ENCODE measurements around the gene SLMAP.
A peak's percentile ranks its signal among the peaks of the same experiment; 100 is the strongest.

The SLMAP gene

DNA sequence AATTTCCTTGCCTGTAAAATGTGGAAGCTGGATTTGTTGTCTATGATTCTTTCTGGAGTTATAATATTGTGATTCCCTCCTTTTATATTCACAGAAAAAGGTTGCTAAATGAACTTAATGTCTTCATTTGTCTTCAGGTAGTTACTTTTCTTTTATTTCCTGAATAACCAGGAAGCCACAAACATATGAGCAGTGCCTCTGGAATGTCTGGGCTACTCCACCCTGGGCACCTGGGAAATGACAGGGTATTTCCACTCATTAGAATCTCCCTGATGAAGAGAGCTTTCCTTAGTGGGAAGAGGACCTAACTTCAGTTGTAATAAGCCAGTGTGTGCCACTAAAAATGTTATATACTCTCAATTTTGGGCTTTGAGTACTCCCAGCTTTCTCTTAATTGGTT lies 3.8 kb upstream of the SLMAP start:
- no peak for ATAC-seq

DNA sequence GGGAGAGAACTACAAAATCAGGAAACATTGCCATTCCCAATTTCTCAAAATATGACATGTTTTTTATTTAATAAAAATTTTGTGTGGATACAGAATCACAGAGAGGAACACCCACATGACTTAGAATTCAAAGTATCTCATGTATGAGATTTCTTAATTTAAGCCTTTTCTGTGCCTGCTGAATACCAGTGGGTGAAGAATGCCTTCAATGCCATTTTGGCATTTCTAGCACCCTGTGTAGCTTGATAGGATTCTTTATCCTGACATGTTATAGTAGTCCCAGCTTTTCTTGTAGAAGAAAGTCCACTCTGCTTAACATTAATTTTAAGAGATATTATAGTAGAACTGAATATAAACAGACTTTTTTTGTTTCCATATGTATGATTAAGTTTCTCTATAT lies 3.1 kb upstream of the SLMAP start:
- ATAC-seq, result no peak

DNA sequence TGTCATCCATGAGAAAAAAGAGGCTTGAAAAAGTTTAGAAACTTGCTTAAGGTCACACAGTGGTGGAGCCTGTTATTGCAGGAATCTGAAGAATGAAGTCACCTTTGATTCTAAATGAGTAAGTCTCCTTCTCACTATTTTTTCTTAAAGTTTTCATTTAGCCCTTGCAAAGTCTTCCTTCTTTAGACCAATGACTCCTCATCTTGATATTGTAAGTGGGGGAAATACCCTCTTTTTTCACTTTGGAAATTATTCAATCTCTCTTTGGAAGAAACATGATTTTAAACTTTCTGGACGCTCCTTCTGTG lies 787 bp upstream of the SLMAP start:
- ATAC-seq, result peak; percentile 4 to 7

DNA sequence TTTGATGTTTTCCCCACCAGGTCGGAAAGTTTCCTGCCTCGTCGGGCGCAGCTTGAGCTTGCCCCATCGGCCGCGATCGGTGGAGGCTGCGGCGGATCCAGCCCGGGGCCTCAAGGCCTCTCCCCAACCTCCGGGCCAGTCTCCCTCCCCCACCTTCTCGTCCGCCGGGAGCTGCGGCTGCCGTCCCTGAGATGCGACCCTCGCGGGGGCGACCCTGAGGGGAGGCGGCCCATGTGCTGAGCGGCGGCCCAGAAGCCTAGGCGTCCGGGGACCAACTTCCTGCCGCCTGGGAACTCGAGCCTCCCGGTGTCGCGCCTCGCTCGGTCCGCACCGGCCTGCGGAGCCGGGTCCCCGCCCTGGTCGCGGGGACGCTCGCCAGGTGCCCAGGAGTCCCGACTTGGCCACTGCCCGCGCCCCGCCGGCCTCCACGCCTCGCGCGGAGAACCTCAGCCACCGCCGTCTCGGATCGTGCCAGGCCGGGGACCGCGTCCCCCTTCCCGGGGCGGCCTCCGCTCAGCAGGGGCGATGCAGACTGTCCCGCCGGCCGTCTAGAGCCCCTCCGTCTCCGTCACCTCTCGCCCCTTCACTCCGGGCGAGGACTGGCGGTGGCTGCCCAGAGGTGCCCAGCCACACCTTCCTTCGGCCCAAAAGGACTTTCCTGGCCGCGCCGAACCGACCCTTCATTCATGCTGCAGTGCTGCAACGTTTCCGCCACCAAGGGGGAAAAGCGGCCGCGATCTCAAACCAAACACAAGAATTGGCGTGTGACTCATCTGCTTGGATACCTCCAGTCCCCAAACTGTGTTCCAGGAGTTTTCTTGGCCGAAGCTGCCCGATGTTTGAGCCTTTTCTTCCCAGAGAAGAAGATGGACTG lies 656 bp downstream of the SLMAP start:
- ATAC-seq, result peak; percentile 3 to 17

DNA sequence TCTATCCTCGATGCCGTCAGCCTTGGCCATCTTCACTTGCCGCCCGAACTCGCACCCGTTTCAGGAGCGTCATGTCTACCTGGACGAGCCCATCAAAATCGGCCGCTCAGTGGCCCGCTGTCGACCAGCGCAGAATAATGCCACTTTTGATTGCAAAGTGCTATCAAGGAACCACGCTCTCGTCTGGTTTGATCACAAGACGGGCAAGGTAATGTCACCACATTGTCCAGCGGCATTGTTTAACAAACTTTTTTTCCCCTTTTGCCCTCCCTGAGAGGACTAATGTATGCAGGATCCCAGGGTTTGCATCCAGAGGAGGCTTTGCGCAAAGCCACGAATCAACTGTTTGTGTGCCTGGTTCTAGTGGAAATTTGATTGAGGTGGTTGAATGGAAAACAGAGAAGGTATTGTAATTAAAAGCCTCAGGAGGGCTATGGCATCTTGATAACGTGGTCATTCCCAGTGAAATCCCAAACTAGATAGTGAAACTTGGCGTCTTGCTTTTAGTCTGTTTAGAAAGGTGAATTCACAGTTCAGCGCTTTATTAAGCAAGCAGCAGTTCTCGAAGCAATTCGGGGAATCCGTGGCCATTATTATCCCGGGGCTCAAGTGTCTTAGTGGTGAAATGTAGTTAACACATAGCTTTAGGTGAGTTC lies 1.7 kb downstream of the SLMAP start:
- ATAC-seq, result no peak

DNA sequence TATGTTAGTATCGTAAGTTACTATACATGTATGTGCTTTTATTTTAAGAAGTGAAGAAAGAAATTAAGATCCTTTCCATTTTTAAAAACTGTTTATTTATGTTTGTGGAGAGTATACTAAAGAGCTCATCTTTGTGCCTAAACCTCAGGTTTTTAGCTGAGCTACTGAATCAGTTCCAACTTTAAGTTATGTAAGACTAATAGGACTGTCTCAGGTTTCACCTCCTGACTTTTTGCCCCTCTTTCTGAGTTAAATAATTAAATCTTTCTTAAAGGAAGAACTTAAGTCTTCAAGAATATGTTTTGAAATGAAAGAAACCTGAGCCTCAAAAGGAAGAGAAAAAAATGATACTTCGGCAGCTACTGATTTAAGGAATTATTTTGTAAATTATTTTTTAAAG lies 2.6 kb downstream of the SLMAP start:
- ATAC-seq, result no peak

DNA sequence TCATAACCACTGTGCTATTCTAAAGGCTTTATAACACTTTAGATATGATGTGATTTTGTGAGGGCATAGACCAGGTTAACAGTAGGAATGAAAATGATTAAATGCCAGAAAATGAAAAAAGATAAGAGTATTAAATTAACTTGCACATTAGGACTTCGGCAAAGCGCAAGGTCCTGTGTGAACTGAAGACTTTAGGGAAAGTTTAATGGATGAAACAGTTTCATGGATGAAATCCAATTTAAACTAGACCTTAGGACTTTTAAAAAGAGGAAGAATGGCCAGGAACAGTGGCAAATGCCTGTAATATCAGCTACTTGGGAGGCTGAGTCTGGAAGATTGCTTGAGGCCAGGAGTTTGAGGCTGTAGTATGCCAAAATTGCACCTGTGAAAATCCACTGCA lies 8.7 kb downstream of the SLMAP start:
- ATAC-seq, result no peak

DNA sequence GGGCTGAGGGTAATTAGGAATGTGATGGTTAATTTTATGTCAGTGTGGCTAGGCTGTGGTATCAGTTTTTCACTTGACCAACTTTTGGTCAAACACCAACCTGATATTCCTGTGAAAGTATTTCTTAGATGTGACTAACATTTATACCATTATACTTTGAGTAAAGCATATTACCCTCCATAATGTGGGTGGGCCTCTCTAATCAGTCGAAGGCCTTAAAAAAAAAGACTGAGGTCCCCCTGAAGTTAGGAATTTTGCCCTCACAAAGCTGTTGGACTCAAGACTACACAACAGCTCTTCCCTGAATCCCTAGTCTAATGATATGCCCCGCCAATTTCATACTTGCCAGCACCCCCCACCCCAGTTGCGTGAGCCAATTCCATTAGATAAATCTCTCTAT lies 12.5 kb downstream of the SLMAP start:
- ATAC-seq, result no peak

DNA sequence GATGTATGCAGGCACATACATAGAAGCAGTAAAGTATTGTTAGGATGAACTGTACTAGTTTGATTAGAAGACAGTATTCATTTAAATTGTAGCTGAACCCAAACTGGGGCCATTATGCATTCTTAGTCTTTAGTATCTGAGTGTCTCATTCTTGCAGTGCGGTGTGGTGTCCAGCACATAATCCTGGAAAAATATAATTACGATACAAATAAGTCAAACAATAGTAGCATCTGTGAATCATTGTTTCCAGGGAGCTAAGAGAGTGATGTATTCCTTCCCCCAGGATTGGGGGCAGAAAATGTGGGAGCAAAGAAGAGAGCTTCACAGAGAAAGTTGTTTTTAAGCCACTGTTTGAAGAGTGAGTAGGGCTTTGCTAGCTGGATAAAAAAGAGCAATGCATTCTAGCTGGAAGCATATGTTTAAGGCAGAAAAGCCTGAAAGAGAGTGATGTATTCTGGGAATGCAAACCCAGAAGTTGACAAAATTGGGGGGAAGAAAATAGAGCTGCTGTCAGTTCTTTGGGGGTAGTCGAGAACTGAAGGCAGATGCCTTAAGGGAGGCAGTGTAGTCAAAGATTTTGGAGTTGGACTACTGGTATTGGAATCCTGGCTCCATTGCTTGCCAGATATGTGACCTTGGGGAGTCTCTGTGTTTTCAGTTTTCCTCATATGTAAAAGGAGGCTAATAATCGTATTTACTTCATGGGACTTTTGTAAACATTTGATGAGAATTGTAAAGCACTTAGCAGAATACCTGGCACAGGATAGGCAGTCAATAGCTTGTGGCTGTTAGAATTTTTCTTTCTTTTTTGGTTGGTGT lies 14.1 kb downstream of the SLMAP start:
- ATAC-seq, result no peak

DNA sequence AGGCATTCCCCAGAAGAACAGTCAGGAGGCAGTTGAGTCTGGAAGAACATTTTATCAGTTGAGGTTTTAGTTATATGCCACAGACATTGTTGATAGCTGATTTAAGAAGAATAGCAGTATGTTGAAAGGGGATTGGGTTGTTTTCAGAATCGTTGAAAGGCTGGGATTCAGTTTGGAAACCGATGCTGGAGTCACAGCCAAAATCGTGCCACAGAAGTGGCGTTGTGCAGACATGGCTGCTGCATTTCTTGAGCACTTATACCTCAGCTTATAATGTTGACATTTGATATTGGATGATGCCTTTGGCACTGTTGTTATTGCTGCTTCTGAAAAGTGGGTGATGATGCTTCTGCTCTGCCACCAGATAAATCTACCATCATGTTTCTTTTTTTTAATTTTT lies 16.1 kb downstream of the SLMAP start:
- no peak for ATAC-seq

DNA sequence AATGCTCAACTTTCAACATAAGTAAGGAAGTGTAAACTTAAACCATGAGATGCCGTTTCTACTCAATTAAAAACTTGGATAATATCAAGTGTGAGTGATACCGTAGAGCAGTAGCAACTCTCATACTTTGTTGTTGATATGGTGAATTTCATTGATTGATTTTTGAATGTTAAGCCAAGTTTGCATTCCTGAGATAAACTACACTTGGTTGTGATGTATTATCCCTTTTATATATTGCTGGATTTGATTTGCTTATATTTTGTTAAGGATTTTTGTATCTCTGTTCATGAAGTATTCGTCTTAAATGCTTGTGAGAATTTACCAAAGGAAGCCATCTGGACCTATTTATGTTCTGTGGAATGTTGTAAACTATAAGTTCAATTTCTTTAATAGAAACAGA lies 21.7 kb downstream of the SLMAP start:
- no peak for ATAC-seq

DNA sequence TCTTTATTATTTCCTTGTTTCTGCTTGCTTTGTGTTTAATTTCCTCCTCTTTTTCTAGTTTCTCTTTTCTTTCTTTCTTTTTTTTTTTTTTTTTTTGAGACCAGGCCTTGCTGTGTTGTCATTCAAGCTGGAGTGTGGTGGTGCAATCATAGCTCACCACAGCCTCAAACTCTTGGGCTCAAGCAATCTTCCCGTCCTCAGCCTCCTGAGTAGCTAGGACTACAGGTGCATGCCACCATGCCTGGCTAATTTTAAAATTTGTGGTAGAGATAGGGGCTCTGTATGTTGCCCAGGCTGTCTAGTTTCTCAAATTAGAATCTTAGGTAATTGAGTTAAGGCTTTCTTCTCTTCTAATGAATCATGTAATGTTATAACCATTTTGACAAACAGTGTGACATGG lies 22.4 kb downstream of the SLMAP start:
- no peak for ATAC-seq

DNA sequence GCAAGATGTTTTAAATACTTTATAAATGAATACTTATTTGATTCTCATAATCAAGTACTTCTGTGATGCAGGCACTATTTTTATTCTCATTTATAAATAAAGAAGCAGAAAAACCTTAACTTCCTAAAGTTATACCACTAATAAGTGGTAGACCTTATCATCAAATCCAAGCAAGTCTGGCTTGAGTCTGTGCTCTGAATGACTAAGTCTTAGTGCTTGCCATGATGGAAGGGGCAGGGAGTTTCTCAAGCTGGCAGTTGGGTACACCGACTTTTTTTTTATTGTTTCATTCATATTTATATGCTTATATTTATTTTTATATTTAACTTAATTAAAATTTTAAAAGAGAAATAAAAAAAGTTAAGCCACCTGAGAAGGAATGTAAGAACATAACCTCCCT lies 23.6 kb downstream of the SLMAP start:
- no peak for ATAC-seq

DNA sequence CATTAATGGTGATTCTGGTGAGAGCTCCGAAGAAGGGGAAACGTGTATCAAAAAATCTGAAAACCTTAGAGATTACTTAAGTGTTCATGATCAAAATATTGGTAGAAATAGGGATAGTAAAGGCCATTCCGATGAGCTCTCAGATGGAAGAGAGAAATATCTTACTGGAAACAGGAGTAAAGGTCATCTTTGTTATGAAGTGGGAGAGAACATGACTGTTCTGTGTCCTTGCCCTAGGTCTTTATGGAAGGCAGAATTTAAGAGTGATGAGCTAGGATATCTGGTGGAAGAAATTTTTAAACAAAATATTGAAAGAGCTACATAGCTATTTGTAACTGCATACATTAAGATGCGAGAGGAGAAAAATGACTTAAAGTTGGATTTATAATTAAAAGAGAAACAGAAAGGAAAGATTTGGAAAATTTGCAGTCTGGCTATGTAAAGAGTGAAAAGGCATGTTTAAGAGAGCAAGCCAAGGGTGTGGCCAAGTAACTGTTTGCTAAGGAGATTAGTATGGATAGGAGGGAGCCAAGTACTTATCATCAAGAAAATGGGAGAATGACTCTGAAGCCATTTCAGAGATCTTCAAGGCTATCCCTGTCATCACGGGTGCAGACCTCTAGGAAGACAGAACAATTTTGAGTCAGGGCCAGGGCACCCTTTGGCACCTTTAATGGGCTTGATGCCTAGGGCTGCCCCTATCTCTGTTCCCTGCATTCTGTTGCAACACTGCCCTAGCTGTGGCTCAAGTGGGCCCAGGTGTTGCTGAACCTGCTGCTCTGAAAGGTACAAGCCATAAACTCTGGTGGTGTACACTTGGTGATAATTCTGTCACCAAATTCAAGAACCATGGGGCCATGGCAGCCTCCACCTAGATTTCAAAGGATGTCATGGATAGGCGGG lies 27.3 kb downstream of the SLMAP start:
- ATAC-seq, result no peak

DNA sequence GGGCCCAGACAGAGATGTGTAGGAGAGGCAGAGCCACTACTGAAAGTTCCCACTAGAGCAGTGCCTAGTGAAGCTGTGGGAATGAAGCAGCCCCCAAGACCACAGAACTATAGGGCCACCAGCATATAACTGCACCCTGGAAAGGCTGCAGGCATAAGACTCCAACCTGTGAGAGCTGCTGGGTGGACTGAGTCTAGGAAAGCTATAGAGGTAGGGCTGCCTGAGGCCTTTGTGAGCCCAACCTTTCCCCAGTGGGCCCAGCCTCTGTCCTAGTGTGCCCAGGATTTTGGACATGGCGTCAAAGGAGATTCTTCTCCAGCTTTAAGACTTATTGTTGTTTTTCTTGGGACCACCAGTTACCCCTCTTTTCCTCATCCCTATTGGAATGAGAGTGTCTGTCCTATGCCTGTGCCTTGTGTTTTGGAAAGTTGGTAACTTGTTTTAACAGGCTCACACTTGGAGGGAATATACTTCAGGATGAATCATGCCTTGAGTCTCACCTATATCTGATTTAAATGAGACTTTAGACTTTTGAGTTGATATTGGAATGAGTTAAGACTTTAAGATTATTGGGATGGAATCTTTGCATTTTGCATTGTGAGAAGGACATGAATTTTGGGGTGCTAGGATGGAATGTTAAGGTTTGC lies 28.1 kb downstream of the SLMAP start:
- no peak for ATAC-seq

DNA sequence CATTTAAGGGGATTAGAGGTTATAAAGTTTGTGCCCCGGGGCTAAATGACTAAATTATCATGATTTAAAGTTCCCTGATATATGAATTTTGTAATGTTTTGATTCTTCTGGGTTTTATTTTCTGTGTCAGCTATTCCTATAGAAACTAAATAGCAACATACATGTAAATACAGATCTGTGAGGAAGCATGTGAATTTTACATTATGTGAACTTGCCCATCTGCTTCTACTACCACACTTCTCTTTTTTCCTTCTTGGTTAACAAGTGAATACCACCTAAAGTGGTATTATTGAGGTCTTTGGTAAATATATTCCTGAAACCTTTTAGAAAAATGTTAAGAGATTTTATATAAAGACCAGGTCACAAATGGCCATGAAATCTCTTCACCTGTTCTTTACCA lies 29.3 kb downstream of the SLMAP start:
- no peak for ATAC-seq

DNA sequence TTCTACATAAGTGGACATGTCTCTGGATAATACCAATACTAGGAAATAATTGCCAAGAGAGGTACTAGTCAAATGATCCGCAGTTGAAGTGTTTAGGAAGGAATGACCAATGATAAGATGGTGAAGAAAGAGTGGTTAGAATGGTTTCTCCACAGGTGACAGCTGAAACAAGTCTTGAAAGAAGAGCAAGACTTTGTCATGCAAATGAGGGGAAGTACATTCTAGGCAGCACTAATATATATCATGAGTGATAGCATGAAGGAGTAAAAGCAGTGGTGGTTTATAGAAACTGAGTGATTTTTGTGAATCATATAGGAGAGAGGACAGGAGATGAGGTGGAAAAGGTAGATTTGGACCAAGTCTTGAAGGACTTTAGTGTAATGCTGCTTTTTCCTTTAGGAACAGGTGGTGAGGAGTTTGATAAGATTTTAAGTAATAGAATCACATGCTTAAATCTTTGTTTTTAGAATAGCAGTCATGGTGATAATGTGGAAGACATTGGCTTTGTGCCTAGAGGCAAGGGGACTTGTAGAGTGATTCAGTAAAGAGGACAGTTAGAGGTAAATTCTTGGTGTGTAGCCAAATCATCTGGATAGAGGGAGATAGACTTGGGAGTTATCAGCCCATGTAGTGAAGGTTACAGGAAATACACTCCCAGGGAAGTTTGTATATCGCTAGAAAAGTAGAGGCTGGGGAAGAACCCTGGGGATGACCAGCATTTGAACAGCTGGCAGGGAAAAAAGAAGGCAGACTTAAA lies 31.9 kb downstream of the SLMAP start:
- ATAC-seq, result peak; percentile 98

DNA sequence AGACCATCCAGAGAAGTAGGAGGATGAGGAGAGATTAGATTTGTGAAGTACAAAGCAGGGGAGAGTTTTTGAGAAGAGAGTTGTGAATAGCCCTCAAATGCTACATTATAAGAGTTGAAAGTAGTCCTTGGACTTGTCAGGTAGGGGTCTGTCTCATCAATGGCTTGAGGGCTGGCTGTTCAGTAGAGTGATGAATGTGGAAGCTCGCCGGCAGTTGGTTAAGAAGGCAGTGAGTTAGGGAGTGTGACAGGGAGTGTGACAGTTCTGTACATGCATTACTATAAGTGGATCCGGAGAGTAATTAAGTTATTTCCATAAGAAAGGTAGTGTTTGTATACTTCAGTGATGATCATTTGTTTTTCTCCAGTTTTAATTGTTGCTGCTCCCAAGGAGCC lies 32.5 kb downstream of the SLMAP start:
- no peak for ATAC-seq

DNA sequence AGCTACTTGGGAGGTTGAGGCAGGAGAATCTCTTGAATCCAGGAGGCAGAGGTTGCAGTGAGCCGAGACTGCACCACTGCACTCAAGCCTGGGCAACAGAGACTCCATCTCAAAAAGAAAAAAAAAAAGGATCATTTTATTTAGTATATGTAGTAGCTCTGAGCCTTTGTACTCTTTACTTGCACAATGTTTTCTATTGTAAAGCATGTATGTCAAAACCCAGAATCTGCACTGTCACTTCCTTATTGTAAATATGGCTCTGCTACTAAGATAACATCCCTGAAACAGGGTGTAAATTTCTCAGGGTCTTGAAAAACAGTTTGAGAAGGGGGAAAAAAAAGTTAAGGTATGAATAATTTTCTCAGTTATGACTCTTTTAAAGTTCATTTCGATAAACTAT lies 35.1 kb downstream of the SLMAP start:
- no peak for ATAC-seq

DNA sequence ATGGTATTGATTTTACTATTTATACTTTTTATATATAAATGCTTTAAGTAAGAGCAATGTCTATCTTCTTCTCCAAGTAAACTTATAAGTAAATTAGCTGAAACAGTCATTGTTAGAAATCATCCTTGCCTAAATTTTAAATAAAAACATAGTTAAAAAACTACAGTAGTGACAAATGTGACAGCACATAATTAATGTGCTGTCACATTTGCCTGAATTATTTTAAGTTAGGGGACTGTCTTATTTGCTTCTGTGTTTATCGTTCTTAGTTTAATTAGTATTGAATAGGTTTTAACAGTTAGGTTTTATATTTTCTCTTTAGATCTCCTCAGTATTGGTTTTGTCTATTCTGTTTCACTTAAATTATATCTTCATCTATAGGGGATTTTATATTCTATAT lies 36.1 kb downstream of the SLMAP start:
- ATAC-seq, result no peak

DNA sequence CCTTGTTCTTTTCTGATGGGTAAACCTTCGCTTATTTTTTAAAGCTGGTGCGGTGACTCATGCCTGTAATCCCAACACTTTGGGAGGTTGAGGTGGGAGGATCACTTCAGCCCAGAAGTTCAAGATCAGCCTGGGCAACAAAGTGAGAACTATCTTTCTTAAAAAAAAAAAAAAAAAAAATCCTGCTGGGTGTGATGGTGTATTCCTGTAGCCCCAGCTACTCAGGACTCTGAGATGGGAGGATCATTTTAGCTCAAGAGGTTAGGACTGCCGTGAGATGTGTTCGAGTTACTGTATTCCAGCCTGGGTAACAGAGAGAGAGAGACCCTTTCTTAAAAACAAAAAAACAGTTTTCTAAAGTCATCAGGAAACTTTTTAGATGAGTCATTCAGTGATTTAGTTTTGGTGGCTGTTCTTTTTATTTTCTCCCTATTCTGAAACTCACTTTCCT lies 37.7 kb downstream of the SLMAP start:
- ATAC-seq, result peak in 1 of 2 donors; percentile 24

Data from activated CD4-positive, CD25-positive, alpha-beta regulatory T cell treated with anti-CD3 and anti-CD28 coated beads, Interleukin-2, amount 50 U/mL, for 24 hours (primary cell).